Measurements from ENCODE around the gene PPP1R12A. TPM values are rescaled to one million over a fixed set of nuclear protein-coding genes. Genes with fewer than 3 reads are reported as not detected.

PPP1R12A gene
- total and polyA plus RNA-seq, 9 of the 15 experiments (the other 6 are each of a cell fraction or from before 2014, with no cell fraction given): 26.4 to 119 (median 53.3) TPM

GRCh38 chr12:79895071-79895470, 39.8 kb downstream of the PPP1R12A start (continued):
- TF ChIP-seq TFE3 (CRISPR knock-in tag; IDR thresholded peaks at IDR 0.05) (no peak), CSDE1 (IDR thresholded peaks at IDR 0.05) (no peak)

- ChIA-PET POLR2A (interaction anchor here (1.1 kb wide), 1 partner anchor 13 kb away, joined by 4 read pairs; no protein-coding TSS in a partner anchor), CTCF (ENCODE audit: low intra/inter-chr PET ratio) (no interaction called here)
- no peak overlapping the region for H3K9ac ChIP-seq (ENCODE audit: insufficient read depth in 1 of 2, low read depth in 2 of 2, low read length in 2 of 2)
- peaks cover 4% of the 10 kb centered on the region for H3K9me1 ChIP-seq (ENCODE audit: control insufficient read depth, insufficient read depth, low read length)
- intact Hi-C loops (cut with micrococcal nuclease): no loop called here
- H3K27me3 ChIP-seq (ENCODE audit: control insufficient read depth in 2 of 2, insufficient read depth in 2 of 2, low read length in 2 of 2): no peaks in the 10 kb centered on the region
- TF ChIP-seq ZNF77 (CRISPR knock-in tag; IDR thresholded peaks at IDR 0.05) (no peak), YY1 (IDR thresholded peaks at IDR 0.05; ENCODE audit: borderline replicate concordance in 1 of 3, control insufficient read depth in 1 of 3, extremely low read depth in 1 of 3, insufficient read depth in 3 of 3, insufficient read length in 1 of 3, insufficient replicate concordance in 2 of 3, low read depth in 1 of 3, low read length in 2 of 3) (peak in 1 of 3 experiments; percentile 69)
- no TSS peak for BruUV-seq (replicated peaks)
- ATAC-seq (peak; percentile 12), FAIRE-seq (no peak), DNase-seq (ENCODE audit: extremely low read depth in 1 of 4, low spot score in 3 of 4) (peak in 1 of 4 experiments; percentile 10)
- H3K4me3 ChIP-seq: no peak overlapping the region
- peaks cover 0 to 9% of the 10 kb centered on the region in 2 experiments; a peak in 3 of 5 replicates for H3K4me1 ChIP-seq (replicated peaks in 1 of 2; ENCODE audit: control insufficient read depth in 2 of 2, insufficient read depth in 2 of 2, low read length in 2 of 2)
- 0 out of 2 replicates have a peak overlapping the region, but pooled peaks have one; percentile 7 for H3K4me2 ChIP-seq (ENCODE audit: insufficient read depth, low read length)
- H4K20me1 ChIP-seq (replicated peaks; ENCODE audit: control insufficient read depth, insufficient read depth, low read length): peaks cover 25% of the 10 kb centered on the region
- no peak overlapping the region for H3K27ac ChIP-seq (ENCODE audit: extremely low read depth, low read depth, low read length)
- in situ Hi-C loops (cut with MboI): no loop called here
- no peaks in the 10 kb centered on the region for H3K9me3 ChIP-seq (replicated peaks; ENCODE audit: control insufficient read depth, insufficient read depth, low read depth, low read length)
- H2AFZ ChIP-seq (ENCODE audit: low read depth, low read length): no peak overlapping the region
- 59% methylated on average over 2 of the region's 2 CpGs for WGBS (ENCODE audit: insufficient coverage, low coverage, missing lambda C conversion rate)
- H3K79me2 ChIP-seq (ENCODE audit: control insufficient read depth, insufficient read depth, low read length): peaks cover 100% of the 10 kb centered on the region
- H3K36me3 ChIP-seq (ENCODE audit: control insufficient read depth, insufficient read depth, low read length): 0 out of 3 replicates have a peak, but pooled peaks cover 7% of the 10 kb centered on the region
These were observed 43.3 kb downstream of the PPP1R12A start for GRCh38 chr12:79891506-79892162.

Data from K562 (cell line).